GM23338 (cell line): ENCODE results near the gene TRIO.

Source experiments
- POLR2AphosphoS5 ChIP-seq: IDR thresholded peaks from 2 replicates; pipeline ENCODE4 v1.6.1; 2016; ENCODE audit warnings: antibody characterized with exemption, low read depth
- TF ChIP-seq, protein P1 (sequence below): IDR thresholded peaks from one replicate; pipeline ENCODE4 v1.6.1; 2018; ENCODE audit warnings: antibody characterized with exemption; ENCODE audit not compliant: unreplicated experiment
- TF ChIP-seq, protein P2 (sequence below), 2 experiments: fragments of 200-600 bp in 1 of 2; sonication (generic) in 1 of 2; conservative IDR thresholded peaks; 2 replicates each; pipeline versions ENCODE4 v1.5.1 to v1.6.1; 2016 to 2017; ENCODE audit warnings: antibody characterized with exemption in 2 of 2, low read depth in 2 of 2, mild to moderate bottlenecking in 2 of 2, moderate library complexity in 1 of 2

DNA sequence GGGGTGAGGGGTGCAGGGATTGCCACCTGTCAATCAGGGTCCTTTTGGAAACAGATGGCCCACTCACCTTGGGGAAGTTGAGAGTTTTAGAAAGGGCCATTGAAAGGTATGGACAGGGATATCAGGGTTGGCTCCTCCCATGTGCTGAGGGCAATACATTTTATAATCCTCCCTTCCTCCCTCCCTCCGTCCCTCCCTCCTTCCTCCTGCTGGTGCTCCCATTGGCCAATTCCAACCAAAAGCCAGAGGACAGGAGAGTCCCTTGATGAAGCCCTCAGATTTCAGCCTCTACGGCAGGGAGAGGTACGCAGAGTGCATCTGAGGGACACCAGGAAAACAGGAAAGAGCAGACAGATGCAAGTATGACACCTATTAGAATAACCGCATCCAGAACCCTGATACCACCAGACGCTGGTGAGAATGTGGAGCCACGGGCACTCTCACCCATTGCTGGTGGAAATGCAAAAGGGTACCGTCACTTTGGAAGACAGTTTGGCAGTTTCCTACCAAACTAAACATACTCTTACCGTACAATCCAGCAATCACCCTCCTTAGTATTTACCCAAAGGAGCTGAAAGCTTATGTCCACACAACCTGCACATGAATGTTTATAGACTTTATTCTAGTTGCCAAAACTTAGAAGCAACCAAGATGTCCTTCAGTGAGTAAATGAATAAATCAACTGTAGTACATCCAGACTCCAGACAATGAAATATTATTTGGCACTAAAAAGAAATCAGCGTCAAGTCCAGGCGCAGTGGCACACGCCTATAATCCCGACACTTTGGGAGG lies 380.3 kb downstream of the TRIO start:
- TF ChIP-seq, protein P1, sequence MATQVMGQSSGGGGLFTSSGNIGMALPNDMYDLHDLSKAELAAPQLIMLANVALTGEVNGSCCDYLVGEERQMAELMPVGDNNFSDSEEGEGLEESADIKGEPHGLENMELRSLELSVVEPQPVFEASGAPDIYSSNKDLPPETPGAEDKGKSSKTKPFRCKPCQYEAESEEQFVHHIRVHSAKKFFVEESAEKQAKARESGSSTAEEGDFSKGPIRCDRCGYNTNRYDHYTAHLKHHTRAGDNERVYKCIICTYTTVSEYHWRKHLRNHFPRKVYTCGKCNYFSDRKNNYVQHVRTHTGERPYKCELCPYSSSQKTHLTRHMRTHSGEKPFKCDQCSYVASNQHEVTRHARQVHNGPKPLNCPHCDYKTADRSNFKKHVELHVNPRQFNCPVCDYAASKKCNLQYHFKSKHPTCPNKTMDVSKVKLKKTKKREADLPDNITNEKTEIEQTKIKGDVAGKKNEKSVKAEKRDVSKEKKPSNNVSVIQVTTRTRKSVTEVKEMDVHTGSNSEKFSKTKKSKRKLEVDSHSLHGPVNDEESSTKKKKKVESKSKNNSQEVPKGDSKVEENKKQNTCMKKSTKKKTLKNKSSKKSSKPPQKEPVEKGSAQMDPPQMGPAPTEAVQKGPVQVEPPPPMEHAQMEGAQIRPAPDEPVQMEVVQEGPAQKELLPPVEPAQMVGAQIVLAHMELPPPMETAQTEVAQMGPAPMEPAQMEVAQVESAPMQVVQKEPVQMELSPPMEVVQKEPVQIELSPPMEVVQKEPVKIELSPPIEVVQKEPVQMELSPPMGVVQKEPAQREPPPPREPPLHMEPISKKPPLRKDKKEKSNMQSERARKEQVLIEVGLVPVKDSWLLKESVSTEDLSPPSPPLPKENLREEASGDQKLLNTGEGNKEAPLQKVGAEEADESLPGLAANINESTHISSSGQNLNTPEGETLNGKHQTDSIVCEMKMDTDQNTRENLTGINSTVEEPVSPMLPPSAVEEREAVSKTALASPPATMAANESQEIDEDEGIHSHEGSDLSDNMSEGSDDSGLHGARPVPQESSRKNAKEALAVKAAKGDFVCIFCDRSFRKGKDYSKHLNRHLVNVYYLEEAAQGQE: no peak
- TF ChIP-seq, protein P2, sequence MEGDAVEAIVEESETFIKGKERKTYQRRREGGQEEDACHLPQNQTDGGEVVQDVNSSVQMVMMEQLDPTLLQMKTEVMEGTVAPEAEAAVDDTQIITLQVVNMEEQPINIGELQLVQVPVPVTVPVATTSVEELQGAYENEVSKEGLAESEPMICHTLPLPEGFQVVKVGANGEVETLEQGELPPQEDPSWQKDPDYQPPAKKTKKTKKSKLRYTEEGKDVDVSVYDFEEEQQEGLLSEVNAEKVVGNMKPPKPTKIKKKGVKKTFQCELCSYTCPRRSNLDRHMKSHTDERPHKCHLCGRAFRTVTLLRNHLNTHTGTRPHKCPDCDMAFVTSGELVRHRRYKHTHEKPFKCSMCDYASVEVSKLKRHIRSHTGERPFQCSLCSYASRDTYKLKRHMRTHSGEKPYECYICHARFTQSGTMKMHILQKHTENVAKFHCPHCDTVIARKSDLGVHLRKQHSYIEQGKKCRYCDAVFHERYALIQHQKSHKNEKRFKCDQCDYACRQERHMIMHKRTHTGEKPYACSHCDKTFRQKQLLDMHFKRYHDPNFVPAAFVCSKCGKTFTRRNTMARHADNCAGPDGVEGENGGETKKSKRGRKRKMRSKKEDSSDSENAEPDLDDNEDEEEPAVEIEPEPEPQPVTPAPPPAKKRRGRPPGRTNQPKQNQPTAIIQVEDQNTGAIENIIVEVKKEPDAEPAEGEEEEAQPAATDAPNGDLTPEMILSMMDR (conservative IDR thresholded peaks at IDR 0.05; ENCODE audit: low read depth in 2 of 2): no peak
- no peak for TF ChIP-seq POLR2AphosphoS5
